ENCODE data around the gene ECHDC1.

- no peak for TF ChIP-seq CTCF (IDR thresholded peaks at IDR 0.05; ENCODE audit: control extremely low read depth in 1 of 3, insufficient read depth in 1 of 3, low read depth in 1 of 3, low read length in 3 of 3)
- no peak for TF ChIP-seq EP300 (IDR thresholded peaks at IDR 0.05; ENCODE audit: borderline replicate concordance in 1 of 2, low read depth in 2 of 2, low read length in 2 of 2)
- TF ChIP-seq GABPA (IDR thresholded peaks at IDR 0.05; ENCODE audit: borderline replicate concordance, insufficient read depth, low read length), result no peak
- no peak for TF ChIP-seq CHD1 (IDR thresholded peaks at IDR 0.05; ENCODE audit: low read depth, low read length)
- no peak for TF ChIP-seq NANOG (IDR thresholded peaks at IDR 0.05; ENCODE audit: insufficient read depth, low read depth, low read length, poor library complexity, severe bottlenecking)
- no peak for TF ChIP-seq BCL11A (IDR thresholded peaks at IDR 0.05; ENCODE audit: low read depth in 2 of 2, low read length in 2 of 2)
- no peak for TF ChIP-seq ASH2L (IDR thresholded peaks at IDR 0.05; ENCODE audit: low read length)
- no peak for TF ChIP-seq ZNF274 (IDR thresholded peaks at IDR 0.05; ENCODE audit: borderline replicate concordance, extremely low read depth, low read length)
- no peak for TF ChIP-seq POLR2AphosphoS5 (IDR thresholded peaks at IDR 0.05; ENCODE audit: low read depth, low read length)
- no peak for TF ChIP-seq JUND (IDR thresholded peaks at IDR 0.05; ENCODE audit: low read length)
- TF ChIP-seq MAX (IDR thresholded peaks at IDR 0.05), result no peak
- TF ChIP-seq HDAC6 (IDR thresholded peaks at IDR 0.05; ENCODE audit: low read depth, low read length), result no peak
- TF ChIP-seq EZH2 (IDR thresholded peaks at IDR 0.05; ENCODE audit: low read depth, low read length, severe bottlenecking), result no peak
- no peak for TF ChIP-seq SP1 (IDR thresholded peaks at IDR 0.05; ENCODE audit: low read depth, low read length)
Observed at GRCh38 chr6:127352524-127352923, 9.1 kb upstream of the ECHDC1 start.
